BE2C (cell line): ENCODE measurements around the gene COQ2. TPM values are rescaled to one million over a fixed set of nuclear protein-coding genes. Genes with fewer than 3 reads are reported as not detected.
A peak's percentile ranks its signal among the peaks of the same experiment; 100 is the strongest.
"Not testable (repeated sequence)": the region's sequence is repeated elsewhere in the genome, so short reads cannot be mapped to it uniquely, and the experiment has no call there.

Experiments
- DNase-seq: peaks from one replicate; pipeline ENCODE4 v3.0.0-alpha.2; 2020
- H3K27me3 ChIP-seq: fragments of 250-450 bp; sonication (Bioruptor Pico); 2 replicates; pipeline ENCODE4 v1.5.1; 2020; ENCODE audit warnings: mild to moderate bottlenecking
- H3K36me3 ChIP-seq: fragments of 250-450 bp; sonication (Bioruptor Pico); 2 replicates; pipeline ENCODE4 v1.5.1; 2020; ENCODE audit warnings: mild to moderate bottlenecking
- H3K4me1 ChIP-seq: fragments of 250-450 bp; sonication (Bioruptor Pico); 2 replicates; pipeline ENCODE4 v1.5.1; 2020
- H3K4me3 ChIP-seq: 2 replicates; pipeline ENCODE4 v1.5.1; 2011; ENCODE audit warnings: low read depth, low read length
- H3K9me3 ChIP-seq: fragments of 250-450 bp; sonication (Bioruptor Pico); 2 replicates; pipeline ENCODE4 v1.5.1; 2020
- CTCF ChIP-seq: IDR thresholded peaks from 2 replicates; pipeline ENCODE4 v1.5.1; 2012; ENCODE audit warnings: mild to moderate bottlenecking, low read depth, low read length
- polyA plus RNA-seq: library from polyadenylated mRNA; unstranded; fragments of >200 nt; gene quantifications from one replicate; pipeline ENCODE4 v1.2.1, GENCODE V29; 2012; ENCODE audit warnings: low read depth, missing spikeins; ENCODE audit not compliant: insufficient read length, insufficient read depth

COQ2 gene, protein sequence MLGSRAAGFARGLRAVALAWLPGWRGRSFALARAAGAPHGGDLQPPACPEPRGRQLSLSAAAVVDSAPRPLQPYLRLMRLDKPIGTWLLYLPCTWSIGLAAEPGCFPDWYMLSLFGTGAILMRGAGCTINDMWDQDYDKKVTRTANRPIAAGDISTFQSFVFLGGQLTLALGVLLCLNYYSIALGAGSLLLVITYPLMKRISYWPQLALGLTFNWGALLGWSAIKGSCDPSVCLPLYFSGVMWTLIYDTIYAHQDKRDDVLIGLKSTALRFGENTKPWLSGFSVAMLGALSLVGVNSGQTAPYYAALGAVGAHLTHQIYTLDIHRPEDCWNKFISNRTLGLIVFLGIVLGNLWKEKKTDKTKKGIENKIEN
- polyA plus RNA-seq, result 4.2 TPM

GRCh38 chr4:83284193-83285054 is at the start of gene COQ2:
COQ2 (minus strand) TSS chr4:83284798; CDS start chr4:83284764, 34 bp downstream.
- Histone ChIP-seq H3K4me3 (peak within 1 kb of the TSS; percentile 78), H3K9me3 (no peaks in the 10 kb centered on the region), H3K36me3 (no peaks in the 10 kb centered on the region), H3K4me1 (peaks cover 4% of the 10 kb centered on the region; the same call in 1 of the 2 replicates), H3K27me3 (no peaks in the 10 kb centered on the region)
- peak; percentile 96 for DNase-seq
- 0 out of 2 replicates have a peak, but pooled peaks have one; percentile 1 for TF ChIP-seq CTCF

- TF ChIP-seq CTCF, result no peak
- no peaks in the 10 kb centered on the region for H3K4me1 ChIP-seq
- DNase-seq, result no peak
- peaks cover 13% of the 10 kb centered on the region for H3K27me3 ChIP-seq
- no peaks in the 10 kb centered on the region for H3K36me3 ChIP-seq
- H3K4me3 ChIP-seq, result no peak overlapping the region
- H3K9me3 ChIP-seq, result no peaks in the 10 kb centered on the region
Observed at GRCh38 chr4:83331956-83332355, 47.4 kb upstream of the COQ2 start.

DNA sequence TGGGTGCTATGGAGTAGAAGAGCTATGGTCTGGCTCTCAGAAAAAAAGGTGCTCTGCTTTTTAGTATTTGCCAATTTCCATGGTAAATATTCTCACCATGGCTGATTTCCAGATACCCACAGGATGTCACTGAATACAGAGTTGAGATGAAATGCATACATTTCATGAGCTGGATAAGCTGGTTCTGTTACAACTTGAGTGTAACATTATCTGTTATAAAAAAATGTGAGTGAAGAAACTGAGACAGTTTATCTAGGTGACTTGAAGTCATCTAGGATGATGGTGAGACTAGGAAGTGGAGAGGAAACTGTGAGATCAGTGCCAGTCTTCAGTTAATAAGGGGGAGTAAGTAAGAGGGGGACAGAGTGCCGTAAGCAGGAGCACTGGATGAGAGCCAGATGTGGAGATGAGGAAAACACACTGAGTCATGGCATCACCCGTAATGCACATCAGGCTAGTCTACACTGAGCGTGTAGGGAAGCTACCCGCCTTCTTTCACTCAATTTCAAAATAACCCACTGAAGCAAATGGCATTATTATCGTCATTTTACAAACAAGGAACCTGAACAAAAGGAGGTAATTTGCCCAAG is 45.0 kb upstream of the COQ2 start:
- DNase-seq, result no peak
- no peaks in the 10 kb centered on the region for H3K9me3 ChIP-seq
- no peak overlapping the region for H3K4me3 ChIP-seq
- H3K36me3 ChIP-seq, result no peaks in the 10 kb centered on the region
- TF ChIP-seq CTCF, result no peak
- no peaks in the 10 kb centered on the region for H3K4me1 ChIP-seq
- peaks cover 7% of the 10 kb centered on the region; the same call in 1 of the 2 replicates for H3K27me3 ChIP-seq

GRCh38 chr4:83328521-83329187 is 44.1 kb upstream of the COQ2 start:
- no peak for DNase-seq
- H3K36me3 ChIP-seq, result no peaks in the 10 kb centered on the region

GRCh38 chr4:83326546-83326945 is 41.9 kb upstream of the COQ2 start:
- TF ChIP-seq CTCF, result no peak
- Histone ChIP-seq H3K4me3 (no peak overlapping the region), H3K27me3 (no peaks in the 10 kb centered on the region), H3K4me1 (no peaks in the 10 kb centered on the region), H3K9me3 (no peaks in the 10 kb centered on the region), H3K36me3 (no peaks in the 10 kb centered on the region)
- no peak for DNase-seq

More at GRCh38 chr4:83328521-83329187, 44.1 kb upstream of the COQ2 start:
- H3K4me1 ChIP-seq, result no peaks in the 10 kb centered on the region
- peak; percentile 44 for TF ChIP-seq CTCF
- no peaks in the 10 kb centered on the region for H3K27me3 ChIP-seq
- H3K9me3 ChIP-seq, result no peaks in the 10 kb centered on the region
- no peak overlapping the region for H3K4me3 ChIP-seq

GRCh38 chr4:83325306-83325705 is 40.7 kb upstream of the COQ2 start:
- H3K9me3 ChIP-seq, H3K4me1 ChIP-seq, H3K36me3 ChIP-seq, H3K4me3 ChIP-seq, DNase-seq, H3K27me3 ChIP-seq: not testable (repeated sequence)
